Liver (tissue), 9 donors: ENCODE measurements around the gene PATE4. TPM values are rescaled to one million over a fixed set of nuclear protein-coding genes. Genes with fewer than 3 reads are reported as not detected.
"Not testable (repeated sequence)": the region's sequence is repeated elsewhere in the genome, so short reads cannot be mapped to it uniquely, and the experiment has no call there.

ENCODE experiments used
- DNase-seq: peaks from one replicate; pipeline ENCODE4 v3.0.0-alpha.2; 2017; ENCODE audit warnings: low spot score
- H3K27ac ChIP-seq, 2 donors: one replicate each; pipeline ENCODE4 v1.7.0; 2013; ENCODE audit warnings: inconsistent platforms in 2 of 2, low read length in 2 of 2, control low read depth in 1 of 2, low read depth in 1 of 2, mild to moderate bottlenecking in 1 of 2
- H3K27me3 ChIP-seq, 4 donors: one replicate each; pipeline versions ENCODE4 v1.6.1 to v1.7.0; 2013; ENCODE audit warnings: low read length in 3 of 4, inconsistent platforms in 1 of 4, mild to moderate bottlenecking in 1 of 4, moderate library complexity in 1 of 4; ENCODE audit not compliant: control insufficient read depth in 4 of 4, insufficient read depth in 4 of 4
- H3K36me3 ChIP-seq, 4 donors: one replicate each; pipeline versions ENCODE4 v1.6.1 to v1.7.0; 2013; ENCODE audit warnings: low read length in 3 of 4, mild to moderate bottlenecking in 3 of 4, low read depth in 1 of 4, moderate library complexity in 1 of 4; ENCODE audit not compliant: control insufficient read depth in 4 of 4, insufficient read depth in 3 of 4
- H3K4me1 ChIP-seq, 4 donors: one replicate each; pipeline versions ENCODE4 v1.6.1 to v1.7.0; 2013; ENCODE audit warnings: low read length in 3 of 4, mild to moderate bottlenecking in 3 of 4, moderate library complexity in 1 of 4; ENCODE audit not compliant: control insufficient read depth in 4 of 4, insufficient read depth in 4 of 4
- H3K4me3 ChIP-seq, 3 donors: one replicate each; pipeline versions ENCODE4 v1.6.1 to v1.7.0; 2013; ENCODE audit warnings: low read length in 3 of 3, control low read depth in 1 of 3, low read depth in 1 of 3, mild to moderate bottlenecking in 1 of 3
- H3K9ac ChIP-seq, 2 donors: one replicate each; pipeline ENCODE4 v1.7.0; 2013; ENCODE audit warnings: low read length in 2 of 2, mild to moderate bottlenecking in 2 of 2, moderate library complexity in 2 of 2, control low read depth in 1 of 2, low read depth in 1 of 2
- H3K9me3 ChIP-seq, 4 donors: one replicate each; pipeline versions ENCODE4 v1.6.1 to v1.7.0; 2013; ENCODE audit warnings: low read length in 3 of 4; ENCODE audit not compliant: control insufficient read depth in 4 of 4
- EGR1 ChIP-seq, 2 donors: IDR thresholded peaks; 2 replicates each; pipeline ENCODE4 v1.6.1; 2016 to 2018; ENCODE audit warnings: antibody characterized with exemption in 2 of 2, low read depth in 2 of 2
- FOXA1 ChIP-seq: IDR thresholded peaks from 2 replicates; pipeline ENCODE4 v1.6.1; 2016; ENCODE audit warnings: antibody characterized with exemption
- FOXA2 ChIP-seq: IDR thresholded peaks from 2 replicates; pipeline ENCODE4 v1.6.1; 2016; ENCODE audit warnings: antibody characterized with exemption
- GABPA ChIP-seq, 2 donors: IDR thresholded peaks in 1 of 2; conservative IDR thresholded peaks in 1 of 2; 2 replicates each; pipeline ENCODE4 v1.6.1; 2016; ENCODE audit warnings: antibody characterized with exemption in 2 of 2, mild to moderate bottlenecking in 1 of 2, moderate library complexity in 1 of 2
- HNF4G ChIP-seq: IDR thresholded peaks from 2 replicates; pipeline ENCODE4 v1.6.1; 2016; ENCODE audit warnings: antibody characterized with exemption
- JUND ChIP-seq, 2 donors: IDR thresholded peaks; 2 replicates each; pipeline ENCODE4 v1.6.1; 2016; ENCODE audit warnings: antibody characterized with exemption in 2 of 2
- NR2F2 ChIP-seq: IDR thresholded peaks from 2 replicates; pipeline ENCODE4 v1.6.1; 2016; ENCODE audit warnings: antibody characterized with exemption
- RAD21 ChIP-seq, 2 donors: IDR thresholded peaks; 2 replicates each; pipeline ENCODE4 v1.6.1; 2016; ENCODE audit warnings: antibody characterized with exemption in 2 of 2, mild to moderate bottlenecking in 2 of 2
- YY1 ChIP-seq: IDR thresholded peaks from 2 replicates; pipeline ENCODE4 v1.6.1; 2016; ENCODE audit warnings: antibody characterized with exemption, mild to moderate bottlenecking
- WGBS: extraction: QIAGEN DNeasy Blood & Tissue Kit; methylation state at CpG from one replicate; pipeline ENCODE4 v1.1.7; 2013; 5-methylcytosine and 5-hydroxymethylcytosine counted together
- polyA plus RNA-seq, 2 donors: library from polyadenylated mRNA; stranded (reverse) in 1 of 2; unstranded in 1 of 2; fragments of 200-250 nt in 1 of 2; fragments of >200 nt in 1 of 2; fragmentation: Nextera tagmentation in 1 of 2; extraction: Ambion mirVana in 1 of 2; gene quantifications; one replicate each; pipeline versions ENCODE4 v1.2.1 to v1.2.3, GENCODE V29; 2013 to 2015
- total RNA-seq, 2 donors: library from RNA; depleted of rRNA; stranded (reverse); fragments of >200 nt; gene quantifications; one replicate each; pipeline ENCODE4 v1.2.3, GENCODE V29; 2014
- TF ChIP-seq, protein P1 (sequence below): fragments of 150-350 bp; IDR thresholded peaks from 2 replicates; pipeline ENCODE4 v1.5.1; 2017; ENCODE audit warnings: improper control_type of control experiment, low read depth, low read length; ENCODE audit not compliant: missing input control
- TF ChIP-seq, protein P2 (sequence below): IDR thresholded peaks from 2 replicates; pipeline ENCODE4 v1.6.1; 2016; ENCODE audit warnings: antibody characterized with exemption
- TF ChIP-seq, protein P3 (sequence below): IDR thresholded peaks from 2 replicates; pipeline ENCODE4 v1.6.1; 2016; ENCODE audit warnings: antibody characterized with exemption
- TF ChIP-seq, protein P4 (sequence below): IDR thresholded peaks from 2 replicates; pipeline ENCODE4 v1.6.1; 2016; ENCODE audit warnings: antibody characterized with exemption
- donor health status: healthy.
- donor health status: healthy.
- donor health status: healthy.
- donor health status: healthy.
- donor health status: healthy.

The PATE4 gene
- total and polyA plus RNA-seq, 4 donors = not detected

DNA sequence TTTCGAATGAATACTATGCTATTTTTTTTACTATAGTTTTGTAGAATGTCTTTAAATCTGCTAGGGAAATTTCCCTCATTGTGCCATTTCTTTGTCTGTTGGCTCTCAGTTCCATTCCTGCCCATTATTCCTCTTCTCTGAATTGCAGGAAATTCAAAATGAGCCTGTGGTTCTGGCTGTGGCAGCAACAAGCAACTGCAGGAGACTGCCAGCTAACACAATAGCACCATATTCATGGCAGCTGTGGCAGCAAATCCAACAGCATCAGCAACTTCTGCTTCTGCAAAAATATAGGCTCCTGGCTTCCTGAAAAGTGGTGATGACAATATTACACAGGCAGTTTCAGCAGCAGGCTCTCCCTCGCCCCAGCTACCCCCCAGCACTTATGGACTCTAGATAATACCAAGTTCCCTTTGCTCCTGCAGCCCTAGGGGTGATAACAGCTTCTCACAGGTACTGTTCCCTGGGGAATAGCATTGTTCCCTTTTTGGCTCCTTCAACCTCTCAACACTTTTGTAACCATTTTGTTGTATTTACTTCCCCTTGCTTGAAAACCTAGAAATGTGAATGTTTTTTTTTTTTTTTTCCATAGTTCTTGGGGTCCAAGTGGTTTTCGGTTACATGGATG lies 9.3 kb downstream of the PATE4 start:
- H3K27ac ChIP-seq = no peak overlapping the region
- TF ChIP-seq RAD21 (IDR thresholded peaks at IDR 0.05) = no peak
- TF ChIP-seq FOXA2 = no peak
- TF ChIP-seq, protein P1, sequence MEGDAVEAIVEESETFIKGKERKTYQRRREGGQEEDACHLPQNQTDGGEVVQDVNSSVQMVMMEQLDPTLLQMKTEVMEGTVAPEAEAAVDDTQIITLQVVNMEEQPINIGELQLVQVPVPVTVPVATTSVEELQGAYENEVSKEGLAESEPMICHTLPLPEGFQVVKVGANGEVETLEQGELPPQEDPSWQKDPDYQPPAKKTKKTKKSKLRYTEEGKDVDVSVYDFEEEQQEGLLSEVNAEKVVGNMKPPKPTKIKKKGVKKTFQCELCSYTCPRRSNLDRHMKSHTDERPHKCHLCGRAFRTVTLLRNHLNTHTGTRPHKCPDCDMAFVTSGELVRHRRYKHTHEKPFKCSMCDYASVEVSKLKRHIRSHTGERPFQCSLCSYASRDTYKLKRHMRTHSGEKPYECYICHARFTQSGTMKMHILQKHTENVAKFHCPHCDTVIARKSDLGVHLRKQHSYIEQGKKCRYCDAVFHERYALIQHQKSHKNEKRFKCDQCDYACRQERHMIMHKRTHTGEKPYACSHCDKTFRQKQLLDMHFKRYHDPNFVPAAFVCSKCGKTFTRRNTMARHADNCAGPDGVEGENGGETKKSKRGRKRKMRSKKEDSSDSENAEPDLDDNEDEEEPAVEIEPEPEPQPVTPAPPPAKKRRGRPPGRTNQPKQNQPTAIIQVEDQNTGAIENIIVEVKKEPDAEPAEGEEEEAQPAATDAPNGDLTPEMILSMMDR = no peak
- TF ChIP-seq, protein P2, sequence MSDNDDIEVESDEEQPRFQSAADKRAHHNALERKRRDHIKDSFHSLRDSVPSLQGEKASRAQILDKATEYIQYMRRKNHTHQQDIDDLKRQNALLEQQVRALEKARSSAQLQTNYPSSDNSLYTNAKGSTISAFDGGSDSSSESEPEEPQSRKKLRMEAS = no peak
- no peak for TF ChIP-seq NR2F2
- no peak for TF ChIP-seq YY1
- TF ChIP-seq EGR1 (IDR thresholded peaks at IDR 0.05; ENCODE audit: low read depth in 2 of 2) = no peak
- no peak for TF ChIP-seq HNF4G
- no peak for TF ChIP-seq GABPA (IDR thresholded peaks at IDR 0.05 in 1 of 2, conservative IDR thresholded peaks at IDR 0.05 in 1 of 2)
- TF ChIP-seq, protein P3, sequence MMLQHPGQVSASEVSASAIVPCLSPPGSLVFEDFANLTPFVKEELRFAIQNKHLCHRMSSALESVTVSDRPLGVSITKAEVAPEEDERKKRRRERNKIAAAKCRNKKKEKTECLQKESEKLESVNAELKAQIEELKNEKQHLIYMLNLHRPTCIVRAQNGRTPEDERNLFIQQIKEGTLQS = no peak
- DNase-seq = no peak
- H3K36me3 ChIP-seq = no peaks in the 10 kb centered on the region
- peaks cover 0 to 13% (median 5%) of the 10 kb centered on the region in 4 donors for H3K9me3 ChIP-seq
- no peaks in the 10 kb centered on the region for H3K4me1 ChIP-seq
- no peak overlapping the region for H3K4me3 ChIP-seq
- H3K27me3 ChIP-seq = no peaks in the 10 kb centered on the region
- WGBS = 81% methylated on average over 3 of the region's 3 CpGs
- no peak overlapping the region for H3K9ac ChIP-seq

DNA sequence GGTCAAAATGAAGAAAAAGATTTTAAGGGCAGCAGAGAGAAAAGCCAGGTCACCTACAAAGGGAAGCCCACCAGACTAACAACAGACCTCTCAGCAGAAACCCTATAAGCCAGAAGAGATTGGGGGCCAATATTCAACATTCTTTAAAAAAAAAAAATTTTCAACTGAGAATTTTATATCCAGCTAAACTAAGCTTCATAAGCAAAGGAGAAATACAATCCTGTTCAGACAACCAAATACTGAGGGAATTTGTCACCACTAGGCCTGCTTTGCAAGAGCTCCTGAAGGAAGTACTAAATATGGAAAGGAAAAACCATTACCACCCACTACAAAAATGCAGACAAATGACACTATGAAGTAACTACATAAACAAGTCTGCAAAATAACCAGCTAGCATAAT lies 13.1 kb downstream of the PATE4 start:
- H3K4me3 ChIP-seq = no peak overlapping the region
- no peaks in the 10 kb centered on the region for H3K4me1 ChIP-seq
- H3K27me3 ChIP-seq = no peaks in the 10 kb centered on the region
- DNase-seq = no peak
- H3K9me3 ChIP-seq = peaks cover 0 to 13% (median 5%) of the 10 kb centered on the region in 4 donors
- H3K27ac ChIP-seq = no peak overlapping the region
- no peak overlapping the region for H3K9ac ChIP-seq
- TF ChIP-seq FOXA1 (no peak), FOXA2 (no peak), JUND (IDR thresholded peaks at IDR 0.05) (no peak), NR2F2 (no peak)
- TF ChIP-seq, protein P2 = no peak
- TF ChIP-seq, protein P4, sequence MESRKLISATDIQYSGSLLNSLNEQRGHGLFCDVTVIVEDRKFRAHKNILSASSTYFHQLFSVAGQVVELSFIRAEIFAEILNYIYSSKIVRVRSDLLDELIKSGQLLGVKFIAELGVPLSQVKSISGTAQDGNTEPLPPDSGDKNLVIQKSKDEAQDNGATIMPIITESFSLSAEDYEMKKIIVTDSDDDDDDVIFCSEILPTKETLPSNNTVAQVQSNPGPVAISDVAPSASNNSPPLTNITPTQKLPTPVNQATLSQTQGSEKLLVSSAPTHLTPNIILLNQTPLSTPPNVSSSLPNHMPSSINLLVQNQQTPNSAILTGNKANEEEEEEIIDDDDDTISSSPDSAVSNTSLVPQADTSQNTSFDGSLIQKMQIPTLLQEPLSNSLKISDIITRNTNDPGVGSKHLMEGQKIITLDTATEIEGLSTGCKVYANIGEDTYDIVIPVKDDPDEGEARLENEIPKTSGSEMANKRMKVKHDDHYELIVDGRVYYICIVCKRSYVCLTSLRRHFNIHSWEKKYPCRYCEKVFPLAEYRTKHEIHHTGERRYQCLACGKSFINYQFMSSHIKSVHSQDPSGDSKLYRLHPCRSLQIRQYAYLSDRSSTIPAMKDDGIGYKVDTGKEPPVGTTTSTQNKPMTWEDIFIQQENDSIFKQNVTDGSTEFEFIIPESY = no peak
- no peaks in the 10 kb centered on the region for H3K36me3 ChIP-seq

DNA sequence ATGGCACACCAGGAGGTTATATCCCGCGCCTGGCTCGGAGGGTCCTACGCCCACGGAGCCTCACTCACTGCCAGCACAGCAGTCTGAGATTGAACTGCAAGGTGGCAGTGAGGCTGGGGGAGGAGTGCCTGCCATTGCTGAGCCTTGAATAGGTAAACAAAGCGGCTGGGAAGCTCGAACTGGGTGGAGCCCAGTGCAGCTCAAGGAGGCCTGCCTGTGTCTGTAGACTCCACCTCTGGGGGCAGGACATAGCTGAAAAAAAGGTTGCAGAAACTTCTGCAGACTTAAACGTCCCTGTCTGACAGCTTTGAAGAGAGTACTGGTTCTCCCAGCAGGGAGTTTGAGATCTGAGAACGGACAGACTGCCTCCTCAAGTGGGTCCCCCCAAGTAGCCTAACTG lies 24.6 kb downstream of the PATE4 start:
- H3K9ac ChIP-seq, H3K4me1 ChIP-seq, DNase-seq, H3K4me3 ChIP-seq, H3K36me3 ChIP-seq, H3K9me3 ChIP-seq, H3K27ac ChIP-seq, H3K27me3 ChIP-seq: not testable (repeated sequence)
- 89% methylated on average over 9 of the region's 9 CpGs for WGBS

DNA sequence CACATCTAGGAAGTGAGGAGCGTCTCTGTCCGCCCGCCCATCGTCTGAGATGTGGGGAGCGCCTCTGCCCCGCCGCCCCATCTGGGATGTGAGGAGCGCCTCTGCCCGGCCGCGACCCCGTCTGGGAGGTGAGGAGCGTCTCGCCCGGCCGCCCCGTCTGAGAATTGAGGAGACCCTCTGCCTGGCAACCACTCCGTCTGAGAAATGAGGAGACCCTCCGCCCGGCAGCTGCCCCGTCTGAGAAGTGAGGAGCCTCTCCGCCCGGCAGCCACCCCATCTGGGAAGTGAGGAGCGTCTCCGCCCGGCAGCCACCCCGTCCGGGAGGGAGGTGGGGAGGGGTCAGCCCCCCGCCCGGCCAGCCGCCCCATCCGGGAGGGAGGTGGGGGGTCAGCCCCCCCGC lies 29.7 kb downstream of the PATE4 start:
- WGBS = 96% methylated on average over 33 of the region's 33 CpGs

DNA sequence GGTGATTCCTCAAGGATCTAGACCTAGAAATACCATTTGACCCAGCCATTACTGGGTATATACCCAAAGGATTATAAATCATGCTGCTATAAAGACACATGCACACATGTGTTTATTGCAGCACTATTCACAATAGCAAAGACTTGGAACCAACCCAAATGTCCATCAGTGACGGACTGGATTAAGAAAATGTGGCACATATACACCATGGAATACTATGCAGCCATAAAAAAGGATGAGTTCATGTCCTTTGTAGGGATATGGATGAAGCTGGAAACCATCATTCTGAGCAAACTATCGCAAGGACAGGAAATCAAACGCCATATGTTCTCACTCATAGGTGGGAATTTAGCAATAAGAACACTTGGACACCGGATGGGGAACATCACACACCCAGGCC lies 32.2 kb downstream of the PATE4 start:
- not testable (repeated sequence) for DNase-seq, H3K9me3 ChIP-seq, H3K27ac ChIP-seq, H3K9ac ChIP-seq, H3K27me3 ChIP-seq, H3K4me3 ChIP-seq, H3K36me3 ChIP-seq, H3K4me1 ChIP-seq
- 94% methylated on average over 4 of the region's 4 CpGs for WGBS

More for the DNA sequence above, 29.7 kb downstream of the PATE4 start:
- not testable (repeated sequence) for DNase-seq, H3K9ac ChIP-seq, H3K4me1 ChIP-seq, H3K36me3 ChIP-seq, H3K27me3 ChIP-seq, H3K9me3 ChIP-seq, H3K27ac ChIP-seq, H3K4me3 ChIP-seq
